Measurements from ENCODE around the gene FBXO17. TPM values are rescaled to one million over a fixed set of nuclear protein-coding genes. Genes with fewer than 3 reads are reported as not detected.

The FBXO17 gene
- total and polyA plus RNA-seq, 8 donors = 5.8 to 13.8 (median 7.8) TPM

DNA sequence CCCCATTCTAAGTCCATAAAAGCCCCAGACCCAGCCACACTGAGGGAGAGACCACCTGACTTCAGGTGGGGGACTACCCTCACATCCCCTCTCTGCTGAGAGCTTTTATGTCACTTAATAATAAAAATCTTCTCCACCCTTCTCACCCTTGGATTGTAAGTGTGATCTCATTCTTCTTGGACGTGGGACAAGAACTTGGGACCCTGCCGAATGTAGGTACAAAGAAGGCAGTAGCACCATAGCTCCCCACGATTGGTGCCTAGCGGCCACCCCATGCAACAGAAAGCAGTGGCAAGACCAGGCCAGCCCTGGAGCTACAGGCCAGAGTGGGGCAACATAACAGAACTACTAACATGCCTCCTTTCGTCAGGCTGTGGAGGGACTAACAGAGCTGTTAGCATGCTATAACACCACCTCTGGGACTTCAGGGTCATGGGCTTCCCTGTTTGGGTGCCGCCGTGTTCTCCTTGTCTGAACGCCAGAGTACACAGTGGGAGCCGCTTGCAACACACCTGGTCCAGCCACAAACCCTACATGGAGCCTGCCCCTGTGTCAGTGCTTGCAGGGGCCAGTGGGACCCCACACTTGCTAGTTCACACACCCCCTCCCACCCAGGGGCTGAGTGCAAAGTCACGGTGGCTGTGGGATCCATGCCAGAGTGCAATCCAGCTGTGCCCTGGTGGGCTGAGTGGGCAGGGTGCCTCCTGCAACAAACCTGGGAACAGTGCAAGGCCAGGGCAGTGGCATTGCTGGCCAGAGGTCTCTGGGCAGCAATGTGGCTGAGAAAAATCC lies 5.2 kb upstream of the FBXO17 start:
- ATAC-seq (no peak), DNase-seq (no peak), FAIRE-seq (no peak)
- TF ChIP-seq, protein P1, sequence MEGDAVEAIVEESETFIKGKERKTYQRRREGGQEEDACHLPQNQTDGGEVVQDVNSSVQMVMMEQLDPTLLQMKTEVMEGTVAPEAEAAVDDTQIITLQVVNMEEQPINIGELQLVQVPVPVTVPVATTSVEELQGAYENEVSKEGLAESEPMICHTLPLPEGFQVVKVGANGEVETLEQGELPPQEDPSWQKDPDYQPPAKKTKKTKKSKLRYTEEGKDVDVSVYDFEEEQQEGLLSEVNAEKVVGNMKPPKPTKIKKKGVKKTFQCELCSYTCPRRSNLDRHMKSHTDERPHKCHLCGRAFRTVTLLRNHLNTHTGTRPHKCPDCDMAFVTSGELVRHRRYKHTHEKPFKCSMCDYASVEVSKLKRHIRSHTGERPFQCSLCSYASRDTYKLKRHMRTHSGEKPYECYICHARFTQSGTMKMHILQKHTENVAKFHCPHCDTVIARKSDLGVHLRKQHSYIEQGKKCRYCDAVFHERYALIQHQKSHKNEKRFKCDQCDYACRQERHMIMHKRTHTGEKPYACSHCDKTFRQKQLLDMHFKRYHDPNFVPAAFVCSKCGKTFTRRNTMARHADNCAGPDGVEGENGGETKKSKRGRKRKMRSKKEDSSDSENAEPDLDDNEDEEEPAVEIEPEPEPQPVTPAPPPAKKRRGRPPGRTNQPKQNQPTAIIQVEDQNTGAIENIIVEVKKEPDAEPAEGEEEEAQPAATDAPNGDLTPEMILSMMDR (IDR thresholded peaks at IDR 0.05) = no peak
- intact Hi-C loops (cut with DNase I) = no loop called here
- Histone ChIP-seq H3K9me3 (no peaks in the 10 kb centered on the region), H3K4me3 (no peak overlapping the region), H3K4me1 (peaks cover 4 to 14% (median 12%) of the 10 kb centered on the region in 3 donors), H3K36me3 (no peaks in the 10 kb centered on the region), H3K27me3 (no peaks in the 10 kb centered on the region), H3K27ac (no peak overlapping the region)
- 87 to 93% methylated on average over 10 of the region's 10 CpGs for WGBS, 2 donors

DNA sequence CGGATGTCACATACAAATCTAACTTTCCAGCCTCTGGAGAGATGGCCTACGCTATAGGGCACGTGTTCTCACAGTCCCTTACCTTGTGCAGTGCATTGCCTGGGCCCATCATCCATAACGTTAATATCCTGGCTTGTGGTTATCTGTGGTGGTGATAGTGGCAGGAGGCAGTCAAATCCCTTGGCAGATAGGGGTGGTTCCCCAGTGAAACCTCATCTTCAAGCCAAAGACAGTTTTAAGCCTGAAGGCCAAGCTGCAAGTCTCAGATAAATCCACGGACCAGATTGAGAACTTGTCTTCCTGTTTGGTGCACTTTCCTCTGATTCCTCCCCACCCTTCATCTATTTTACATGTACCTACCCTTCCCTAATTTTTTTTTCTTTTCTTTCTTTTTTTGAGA lies 4.3 kb upstream of the FBXO17 start:
- no peaks in the 10 kb centered on the region for H3K27me3 ChIP-seq
- intact Hi-C loops (cut with DNase I) = no loop called here
- H3K36me3 ChIP-seq = no peaks in the 10 kb centered on the region
- peaks cover 4 to 14% (median 12%) of the 10 kb centered on the region in 3 donors for H3K4me1 ChIP-seq
- WGBS, 2 donors = 63 to 73% methylated on average over 5 of the region's 5 CpGs
- TF ChIP-seq, protein P1 (IDR thresholded peaks at IDR 0.05) = no peak
- no peak overlapping the region for H3K4me3 ChIP-seq
- no peaks in the 10 kb centered on the region for H3K9me3 ChIP-seq
- H3K27ac ChIP-seq = no peak overlapping the region
- ATAC-seq = no peak
- FAIRE-seq = no peak
- no peak for DNase-seq

DNA sequence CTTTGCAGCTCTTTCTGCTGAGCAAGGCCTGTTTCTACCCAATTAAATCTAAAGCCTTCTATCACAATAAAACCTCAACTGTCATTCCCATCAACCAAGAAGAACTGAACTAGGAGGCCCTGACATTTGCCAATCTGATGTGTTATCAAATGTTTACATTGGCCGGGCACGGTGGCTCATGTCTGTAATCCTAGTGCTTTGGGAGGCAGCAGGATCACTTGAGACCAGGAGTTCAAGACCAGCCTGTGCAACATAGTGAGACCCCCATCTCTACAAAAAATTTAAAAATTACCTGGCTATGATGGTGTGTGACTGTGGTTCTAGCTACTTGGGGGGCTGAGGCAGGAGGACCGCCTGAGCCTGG lies 2.8 kb upstream of the FBXO17 start:
- FAIRE-seq = no peak
- 38 to 44% methylated on average over 3 of the region's 3 CpGs for WGBS, 2 donors
- TF ChIP-seq, protein P1 (IDR thresholded peaks at IDR 0.05) = no peak
- H3K4me3 ChIP-seq = no peak overlapping the region
- intact Hi-C loops (cut with DNase I) = no loop called here
- no peak for DNase-seq
- H3K27ac ChIP-seq = peak overlapping the region in 1 of 4 donors; percentile 16
- ATAC-seq = no peak
- H3K4me1 ChIP-seq = peaks cover 4 to 21% (median 12%) of the 10 kb centered on the region in 3 donors
- no peaks in the 10 kb centered on the region for H3K36me3 ChIP-seq
- H3K9me3 ChIP-seq = no peaks in the 10 kb centered on the region
- no peaks in the 10 kb centered on the region for H3K27me3 ChIP-seq

DNA sequence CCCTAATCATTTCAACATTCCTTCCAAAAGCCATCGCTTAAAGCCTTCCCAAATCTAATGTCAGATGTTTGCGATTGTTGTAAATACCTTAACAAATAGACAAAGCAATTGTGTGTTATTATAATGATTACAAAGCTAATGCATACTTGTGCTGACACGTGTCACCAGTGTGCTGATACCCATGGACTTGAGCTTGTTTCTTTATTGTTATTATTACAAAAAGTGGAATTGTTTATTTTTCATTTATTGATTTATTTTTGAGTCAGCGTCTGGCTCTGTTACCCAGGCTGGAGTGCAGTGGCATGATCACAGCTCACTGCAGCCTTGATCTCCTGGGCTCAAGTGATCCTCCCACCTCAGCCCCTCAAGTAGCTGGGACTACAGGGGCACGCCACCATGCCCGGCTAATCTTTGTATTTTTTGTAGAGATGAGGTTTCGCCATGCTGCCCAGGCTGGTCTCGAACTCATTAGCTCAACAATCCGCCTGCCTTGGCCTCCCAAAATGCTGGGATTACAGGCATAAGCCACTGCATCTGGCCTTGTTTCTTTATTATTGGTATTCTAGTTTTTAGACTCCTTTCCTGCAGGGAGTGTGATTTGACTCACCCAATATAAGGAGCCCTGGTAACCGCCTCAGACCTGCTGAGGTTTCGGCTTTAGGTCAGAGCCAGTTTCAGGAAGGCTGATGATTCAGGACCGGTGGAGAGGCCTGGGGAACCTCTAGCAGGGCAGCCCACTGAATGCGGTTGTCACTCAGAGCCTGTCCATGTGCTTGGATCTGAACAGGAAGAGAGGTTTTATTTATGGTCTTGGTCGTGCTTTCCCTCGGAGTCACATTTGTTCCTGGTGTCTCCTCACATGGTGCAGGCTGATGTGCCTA lies 2.1 kb upstream of the FBXO17 start:
- 74 to 77% methylated on average over 15 of the region's 15 CpGs for WGBS, 2 donors
- no peak overlapping the region for H3K4me3 ChIP-seq
- DNase-seq (no peak), FAIRE-seq (no peak), ATAC-seq (no peak)
- TF ChIP-seq, protein P1 (IDR thresholded peaks at IDR 0.05) = no peak
- H3K27me3 ChIP-seq = no peaks in the 10 kb centered on the region
- H3K27ac ChIP-seq = peak overlapping the region in 1 of 4 donors; percentile 16
- intact Hi-C loops (cut with DNase I) = no loop called here
- peaks cover 4 to 21% (median 12%) of the 10 kb centered on the region in 3 donors for H3K4me1 ChIP-seq
- no peaks in the 10 kb centered on the region for H3K36me3 ChIP-seq
- H3K9me3 ChIP-seq = no peaks in the 10 kb centered on the region

Measured in pancreas (tissue), 10 donors.